Germinal center (tissue), 1 donor: ENCODE data around the gene AP2M1.
"Not testable (repeated sequence)": the region's sequence is repeated elsewhere in the genome, so short reads cannot be mapped to it uniquely, and the experiment has no call there.

Experiments
- DNase-seq: peaks from one replicate; pipeline ENCODE4 v3.0.0; 2012; ENCODE audit warnings: mixed read lengths, low spot score

Gene AP2M1

GRCh38 chr3:184174646-184175492 is at the start of gene AP2M1:
Gene AP2M1 (plus strand): TSS chr3:184174855. CDS start chr3:184176994, 2,139 bp downstream.
- DNase-seq, result peak; percentile 96

- no peak for DNase-seq
These were observed 48.6 kb upstream of the AP2M1 start for GRCh38 chr3:184126006-184126405.

- no peak for DNase-seq
These were observed 45.6 kb upstream of the AP2M1 start for GRCh38 chr3:184129012-184129411.

GRCh38 chr3:184132945-184133344 is 41.7 kb upstream of the AP2M1 start:
- DNase-seq, result no peak

- peak; percentile 29 for DNase-seq
These were observed 40.6 kb upstream of the AP2M1 start for GRCh38 chr3:184133840-184134745.

- DNase-seq, result no peak
These were observed 39.9 kb upstream of the AP2M1 start for GRCh38 chr3:184134746-184135148.

GRCh38 chr3:184135149-184135910 is 39.3 kb upstream of the AP2M1 start, which contains the start of gene EIF2B5:
Gene EIF2B5 (plus strand): TSS chr3:184135358. CDS start chr3:184135386, 28 bp downstream.
- DNase-seq, result peak; percentile 87

GRCh38 chr3:184135911-184136260 is 38.8 kb upstream of the AP2M1 start:
- DNase-seq, result no peak

GRCh38 chr3:184140436-184140835 is 34.2 kb upstream of the AP2M1 start:
- no peak for DNase-seq

- no peak for DNase-seq
These were observed 32.5 kb upstream of the AP2M1 start for GRCh38 chr3:184142199-184142598.

GRCh38 chr3:184143327-184143726 is 31.3 kb upstream of the AP2M1 start:
- no peak for DNase-seq

GRCh38 chr3:184144505-184144904 is 30.1 kb upstream of the AP2M1 start:
- no peak for DNase-seq

GRCh38 chr3:184145111-184145524 is 29.5 kb upstream of the AP2M1 start:
- peak; percentile 56 for DNase-seq

- no peak for DNase-seq
These were observed 28.8 kb upstream of the AP2M1 start for GRCh38 chr3:184145751-184146270.

- DNase-seq, result no peak
These were observed 26.6 kb upstream of the AP2M1 start for GRCh38 chr3:184148076-184148475.

- DNase-seq, result no peak
These were observed 25.5 kb upstream of the AP2M1 start for GRCh38 chr3:184149123-184149522.

- DNase-seq, result not testable (repeated sequence)
These were observed 24.9 kb upstream of the AP2M1 start for GRCh38 chr3:184149770-184150169.

- peak; percentile 82 for DNase-seq
These were observed 19.6 kb upstream of the AP2M1 start, which contains the start of gene DVL3 for GRCh38 chr3:184154885-184155643. Gene DVL3 (plus strand): TSS chr3:184155377. CDS start chr3:184155636, 259 bp downstream.

GRCh38 chr3:184155644-184156521 is 18.8 kb upstream of the AP2M1 start:
- peak; percentile 54 for DNase-seq

GRCh38 chr3:184156522-184156955 is 18.1 kb upstream of the AP2M1 start:
- no peak for DNase-seq
